Ramos (cell line): Measurements from ENCODE around the gene ZNF460.

Experiments used
- in situ Hi-C: fragments of 300-500 bp; cut with MboI; formaldehyde crosslinking; loops from one replicate; pipeline ENCODE4 v1.14.3; 2022; ENCODE audit warnings: low sequenced_read_pairs; ENCODE audit not compliant: unreplicated experiment

The ZNF460 gene

GRCh38 chr19:57279418-57280164, 694 bp upstream of the ZNF460 start:
- in situ Hi-C loops: no loop called here

DNA sequence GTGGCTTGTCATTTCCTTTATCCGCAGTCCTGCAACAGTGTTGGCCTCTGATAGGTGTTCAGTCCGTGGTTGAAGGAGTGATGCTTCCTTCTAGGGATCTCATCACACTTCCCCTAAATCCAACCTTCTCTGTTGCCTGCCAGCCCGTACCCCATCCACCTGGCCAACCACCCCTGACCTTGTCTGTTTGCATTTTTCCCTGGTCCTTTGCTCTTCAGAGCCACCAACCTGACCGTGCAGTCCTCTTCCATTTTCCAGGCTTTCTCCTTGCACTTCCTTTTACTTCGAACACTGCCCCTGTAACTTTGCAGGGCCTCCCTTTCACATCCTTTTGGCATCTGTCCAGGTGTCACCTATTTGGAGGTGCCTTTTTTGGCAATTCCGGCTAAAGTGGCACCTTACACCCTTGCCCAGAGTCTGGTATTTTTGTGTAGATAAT, 696 bp downstream of the ZNF460 start:
- in situ Hi-C loops: no loop called here

GRCh38 chr19:57282011-57282643, 1.8 kb downstream of the ZNF460 start:
- in situ Hi-C loops: no loop called here

GRCh38 chr19:57288373-57288772, 8.1 kb downstream of the ZNF460 start:
- in situ Hi-C loops: no loop called here

DNA sequence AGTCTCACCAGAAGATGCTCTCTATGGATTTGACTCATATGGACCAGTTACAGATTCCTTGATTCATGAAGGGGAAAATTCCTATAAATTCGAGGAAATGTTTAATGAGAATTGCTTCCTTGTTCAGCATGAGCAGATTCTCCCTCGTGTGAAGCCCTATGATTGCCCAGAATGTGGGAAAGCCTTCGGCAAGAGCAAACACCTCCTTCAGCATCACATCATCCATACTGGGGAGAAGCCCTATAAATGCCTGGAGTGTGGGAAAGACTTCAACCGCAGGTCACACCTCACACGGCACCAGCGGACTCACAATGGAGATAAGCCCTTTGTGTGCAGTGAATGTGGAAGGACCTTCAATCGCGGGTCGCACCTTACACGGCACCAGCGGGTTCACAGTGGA, 10.7 kb downstream of the ZNF460 start:
- in situ Hi-C loops: no loop called here

DNA sequence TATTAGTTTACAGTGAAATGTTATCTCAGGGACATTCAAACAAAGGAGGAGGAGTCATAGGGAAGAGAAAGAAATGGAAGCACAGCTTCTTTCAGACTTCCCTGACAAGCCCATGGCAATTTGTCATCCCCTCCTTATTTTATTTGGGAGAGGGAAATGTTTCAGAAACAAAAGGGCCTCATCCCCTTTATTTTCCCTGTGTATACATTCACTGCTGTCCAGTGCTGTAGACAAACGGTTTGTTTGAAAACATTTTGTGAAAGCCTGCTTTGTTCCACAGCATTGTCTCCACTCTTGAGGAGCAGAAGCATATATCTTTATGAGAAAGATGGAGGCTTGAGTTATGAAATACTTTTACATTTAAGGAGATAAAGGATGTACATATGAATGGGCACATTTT, 12.3 kb downstream of the ZNF460 start:
- in situ Hi-C loops: no loop called here

GRCh38 chr19:57293719-57294118, 13.4 kb downstream of the ZNF460 start:
- in situ Hi-C loops: no loop called here

GRCh38 chr19:57302020-57302465, 21.8 kb downstream of the ZNF460 start:
- in situ Hi-C loops: no loop called here

- in situ Hi-C loops: no loop called here
Measured at GRCh38 chr19:57302727-57303401, 22.6 kb downstream of the ZNF460 start.

- in situ Hi-C loops: no loop called here
Measured at GRCh38 chr19:57305056-57305455, 24.8 kb downstream of the ZNF460 start.

GRCh38 chr19:57308514-57308913, 28.2 kb downstream of the ZNF460 start:
- in situ Hi-C loops: no loop called here

GRCh38 chr19:57310792-57311191, 30.5 kb downstream of the ZNF460 start:
- in situ Hi-C loops: no loop called here

- in situ Hi-C loops: no loop called here
Measured at GRCh38 chr19:57314146-57314545, 33.9 kb downstream of the ZNF460 start.

DNA sequence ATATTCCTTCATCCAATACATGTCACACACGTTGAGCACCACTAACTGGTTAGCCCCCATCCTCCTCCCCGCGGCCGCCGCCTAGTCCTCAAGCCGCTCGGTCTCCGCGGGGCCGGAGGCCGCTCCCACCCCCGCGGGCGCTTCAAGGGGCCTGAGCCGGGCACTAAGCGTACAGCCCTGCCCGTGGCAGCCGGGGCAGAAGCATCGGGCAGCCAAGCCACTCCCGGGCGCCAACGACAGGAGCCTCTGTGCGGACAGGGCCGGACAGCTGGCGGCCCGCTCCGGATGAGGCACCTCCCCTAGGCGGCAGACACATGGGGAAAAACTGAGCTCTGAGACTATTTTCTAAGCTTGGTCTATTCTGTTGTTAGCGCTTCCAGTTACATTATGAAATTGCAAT, 37.2 kb downstream of the ZNF460 start:
- in situ Hi-C loops: no loop called here

DNA sequence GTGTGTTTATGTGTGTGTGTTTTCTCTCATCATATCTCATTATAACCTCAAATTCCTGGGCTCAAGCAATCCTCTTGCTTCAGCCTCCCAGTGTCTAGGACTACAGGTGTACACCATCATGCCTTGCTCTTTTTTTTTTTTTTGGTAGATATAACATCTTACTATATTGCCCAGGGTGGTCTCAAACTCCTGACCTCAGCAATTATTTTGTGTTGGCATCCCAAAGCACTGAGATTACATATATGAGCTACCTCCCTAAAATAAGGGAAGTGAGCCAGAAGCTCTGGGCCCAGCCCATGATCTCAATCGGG, 39.5 kb downstream of the ZNF460 start:
- in situ Hi-C loops: no loop called here

DNA sequence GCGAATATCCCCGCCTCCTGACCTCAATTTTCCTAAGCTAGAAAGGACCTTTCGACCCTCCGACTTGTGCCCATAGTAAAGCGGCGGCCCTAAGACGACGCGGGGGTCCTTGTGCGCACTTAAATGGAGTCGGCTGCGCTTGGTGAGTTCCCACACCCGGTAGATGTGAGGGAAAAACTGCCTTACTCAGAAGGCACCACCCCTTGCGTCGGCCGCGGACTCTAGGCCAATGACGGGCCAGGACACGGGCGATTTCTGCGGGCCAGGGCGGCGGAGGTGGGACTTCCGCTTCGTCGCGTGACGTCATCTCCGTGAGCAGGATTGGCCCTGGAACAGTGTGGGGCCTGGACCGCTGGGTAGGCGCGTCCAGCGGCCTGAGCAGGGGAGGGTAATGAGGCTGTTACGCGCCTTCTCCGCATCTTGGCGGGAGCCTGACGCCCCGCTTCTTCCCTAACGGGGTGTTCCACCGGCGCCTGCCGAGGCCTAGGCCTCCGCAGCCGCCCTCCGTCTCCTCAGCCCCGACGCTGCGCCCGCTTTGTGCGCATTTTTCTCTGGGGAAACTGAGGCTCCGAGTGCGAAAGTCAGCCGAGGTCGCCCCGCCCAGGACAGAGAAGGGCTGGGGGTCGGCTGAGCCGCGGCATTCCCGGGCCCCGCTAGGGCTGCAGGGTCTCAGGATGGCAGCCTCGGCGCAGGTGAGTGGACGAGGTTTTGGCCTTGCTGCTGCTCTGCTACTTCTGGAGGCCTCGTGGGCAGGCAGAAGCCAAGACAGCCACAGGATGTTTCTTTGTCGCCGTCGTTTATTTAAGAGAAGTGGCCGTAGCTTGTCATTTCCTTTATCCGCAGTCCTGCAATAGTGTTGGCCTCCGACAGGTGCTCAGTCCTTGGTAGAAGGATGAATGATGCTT, 40.1 kb downstream of the ZNF460 start, which contains the start of gene ZNF543:
ZNF543 (plus strand) TSS at position 293 of the 905 bp plus-strand sequence; CDS start at position 675, 382 bp downstream.
- in situ Hi-C loops: no loop called here

- in situ Hi-C loops: no loop called here
Measured at GRCh38 chr19:57321116-57321515, 40.8 kb downstream of the ZNF460 start.

DNA sequence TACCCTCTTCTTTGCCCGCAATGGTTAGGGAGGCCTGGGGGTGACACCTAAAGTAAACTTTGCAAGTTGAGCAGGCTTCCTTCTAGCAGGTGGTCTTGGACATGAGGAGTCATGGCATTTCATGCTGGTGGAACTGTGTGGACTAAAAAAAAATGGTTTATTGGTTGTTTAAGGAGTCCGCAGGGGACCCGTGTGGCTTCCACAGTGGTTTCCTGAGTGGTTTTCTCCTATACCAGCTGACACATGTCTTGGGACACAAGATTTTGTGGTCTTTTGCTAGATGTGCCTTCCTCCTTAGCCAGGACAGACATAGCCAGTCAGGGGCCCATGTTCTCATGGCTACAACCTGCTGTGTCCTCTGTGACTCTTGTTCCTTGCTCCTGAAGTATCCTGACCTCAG, 41.5 kb downstream of the ZNF460 start:
- in situ Hi-C loops: no loop called here

DNA sequence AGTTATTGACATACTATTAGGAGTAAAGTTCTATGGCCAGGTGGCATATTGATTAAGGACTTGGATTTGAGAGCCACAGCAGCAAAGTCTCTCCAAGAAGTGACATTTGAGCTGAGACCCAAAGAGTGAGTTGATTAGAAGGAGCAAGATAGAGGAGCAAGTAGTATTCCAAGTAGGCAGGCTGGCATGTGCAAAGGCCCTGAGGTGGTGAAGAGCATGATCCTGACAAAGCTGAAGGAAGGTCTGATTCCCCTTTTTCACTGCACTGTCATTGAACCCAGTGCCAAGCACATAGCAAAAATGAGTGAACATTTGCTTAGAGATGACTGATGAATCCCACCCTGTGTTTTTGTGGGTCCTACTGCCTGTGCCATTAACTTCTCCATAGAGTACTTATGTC, 44.7 kb downstream of the ZNF460 start:
- in situ Hi-C loops: no loop called here

DNA sequence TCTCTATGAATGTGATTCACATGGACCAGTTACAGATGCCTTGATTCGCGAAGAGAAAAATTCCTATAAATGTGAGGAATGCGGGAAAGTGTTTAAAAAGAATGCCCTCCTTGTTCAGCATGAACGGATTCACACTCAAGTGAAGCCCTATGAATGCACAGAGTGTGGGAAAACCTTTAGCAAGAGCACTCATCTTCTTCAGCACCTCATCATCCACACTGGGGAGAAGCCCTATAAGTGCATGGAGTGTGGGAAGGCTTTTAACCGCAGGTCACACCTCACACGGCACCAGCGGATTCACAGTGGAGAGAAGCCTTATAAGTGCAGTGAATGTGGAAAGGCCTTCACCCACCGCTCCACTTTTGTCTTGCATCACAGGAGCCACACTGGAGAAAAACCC, 47.7 kb downstream of the ZNF460 start:
- in situ Hi-C loops: no loop called here
